WI38 (cell line): ENCODE results near the gene IFNLR1.

Source experiments
- H3K4me3 ChIP-seq: 2 replicates; pipeline ENCODE4 v1.5.1; 2011; ENCODE audit warnings: low read depth, mild to moderate bottlenecking, control low read depth, low read length
- TF ChIP-seq, protein P1 (sequence below): IDR thresholded peaks from 2 replicates; pipeline ENCODE4 v1.5.1; 2012; ENCODE audit warnings: low read depth, mild to moderate bottlenecking, control low read depth, low read length

Gene IFNLR1

DNA sequence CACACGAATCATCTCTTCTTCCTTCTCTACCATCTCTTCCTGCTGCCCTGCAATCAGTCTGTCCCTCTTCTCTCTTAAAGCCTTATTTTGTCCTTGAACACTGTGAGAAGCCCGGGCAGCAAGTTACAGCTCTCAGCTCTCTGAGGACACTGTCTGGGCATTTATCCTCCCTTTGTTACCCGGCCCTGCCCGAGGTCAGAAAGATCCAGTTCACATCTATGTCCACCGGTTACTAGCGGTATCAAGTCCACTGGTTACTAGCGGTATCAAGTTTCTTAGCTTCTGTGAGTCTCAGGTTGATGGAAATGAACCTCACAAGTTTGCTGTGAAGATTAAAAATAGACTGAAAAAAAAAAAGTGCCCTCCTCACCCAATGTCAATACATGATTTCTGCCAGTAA lies 18.8 kb downstream of the IFNLR1 start:
- no peak overlapping the region for H3K4me3 ChIP-seq
- TF ChIP-seq, protein P1, sequence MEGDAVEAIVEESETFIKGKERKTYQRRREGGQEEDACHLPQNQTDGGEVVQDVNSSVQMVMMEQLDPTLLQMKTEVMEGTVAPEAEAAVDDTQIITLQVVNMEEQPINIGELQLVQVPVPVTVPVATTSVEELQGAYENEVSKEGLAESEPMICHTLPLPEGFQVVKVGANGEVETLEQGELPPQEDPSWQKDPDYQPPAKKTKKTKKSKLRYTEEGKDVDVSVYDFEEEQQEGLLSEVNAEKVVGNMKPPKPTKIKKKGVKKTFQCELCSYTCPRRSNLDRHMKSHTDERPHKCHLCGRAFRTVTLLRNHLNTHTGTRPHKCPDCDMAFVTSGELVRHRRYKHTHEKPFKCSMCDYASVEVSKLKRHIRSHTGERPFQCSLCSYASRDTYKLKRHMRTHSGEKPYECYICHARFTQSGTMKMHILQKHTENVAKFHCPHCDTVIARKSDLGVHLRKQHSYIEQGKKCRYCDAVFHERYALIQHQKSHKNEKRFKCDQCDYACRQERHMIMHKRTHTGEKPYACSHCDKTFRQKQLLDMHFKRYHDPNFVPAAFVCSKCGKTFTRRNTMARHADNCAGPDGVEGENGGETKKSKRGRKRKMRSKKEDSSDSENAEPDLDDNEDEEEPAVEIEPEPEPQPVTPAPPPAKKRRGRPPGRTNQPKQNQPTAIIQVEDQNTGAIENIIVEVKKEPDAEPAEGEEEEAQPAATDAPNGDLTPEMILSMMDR, result no peak

- no peak overlapping the region for H3K4me3 ChIP-seq
- TF ChIP-seq, protein P1, result no peak
Measured at GRCh38 chr1:24167008-24167407, 20.1 kb downstream of the IFNLR1 start.

DNA sequence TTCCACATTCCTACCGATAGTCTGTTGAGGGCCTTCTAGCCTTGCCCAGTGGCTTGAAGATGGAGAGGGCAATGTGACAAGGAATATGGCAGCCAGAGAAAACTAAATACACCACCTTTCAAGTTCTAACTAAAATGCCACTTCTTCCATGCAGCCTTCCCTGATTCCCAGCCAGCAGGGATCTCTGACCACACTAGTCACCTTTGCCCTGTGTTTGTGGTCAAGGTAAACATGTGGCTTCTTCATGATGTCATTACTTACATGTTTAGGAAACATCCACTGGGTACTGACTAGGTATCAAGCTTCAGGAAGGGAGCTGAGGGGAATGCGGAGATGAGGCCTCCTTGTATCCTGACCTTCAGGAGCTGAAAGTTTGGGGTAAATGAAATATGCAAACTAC lies 21.6 kb downstream of the IFNLR1 start:
- TF ChIP-seq, protein P1, result no peak
- H3K4me3 ChIP-seq, result no peak overlapping the region

DNA sequence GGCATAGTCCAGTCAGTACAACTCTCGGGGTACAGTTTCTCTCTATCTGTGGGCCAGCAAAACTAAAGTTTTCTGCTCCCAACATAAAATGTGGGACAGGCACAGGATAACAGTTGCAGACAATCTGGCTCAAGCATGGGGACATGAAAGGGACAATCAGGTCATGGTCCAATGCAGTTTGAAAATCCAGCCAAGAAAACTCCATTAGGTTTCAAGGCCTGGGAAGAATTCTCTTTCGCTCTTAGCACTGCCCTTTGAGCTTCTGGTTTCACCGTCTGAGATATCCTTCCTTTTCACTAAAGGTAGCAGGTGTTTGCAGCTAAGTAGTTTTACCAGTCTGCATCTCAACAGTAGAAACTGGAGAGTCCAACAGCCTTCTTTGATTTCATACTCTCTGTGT lies 23.1 kb downstream of the IFNLR1 start:
- TF ChIP-seq, protein P1, result no peak
- no peak overlapping the region for H3K4me3 ChIP-seq

- no peak overlapping the region for H3K4me3 ChIP-seq
- TF ChIP-seq, protein P1, result no peak
Measured at GRCh38 chr1:24162201-24162600, 24.9 kb downstream of the IFNLR1 start.

- TF ChIP-seq, protein P1, result no peak
- no peak overlapping the region for H3K4me3 ChIP-seq
Measured at GRCh38 chr1:24161270-24161669, 25.8 kb downstream of the IFNLR1 start.

DNA sequence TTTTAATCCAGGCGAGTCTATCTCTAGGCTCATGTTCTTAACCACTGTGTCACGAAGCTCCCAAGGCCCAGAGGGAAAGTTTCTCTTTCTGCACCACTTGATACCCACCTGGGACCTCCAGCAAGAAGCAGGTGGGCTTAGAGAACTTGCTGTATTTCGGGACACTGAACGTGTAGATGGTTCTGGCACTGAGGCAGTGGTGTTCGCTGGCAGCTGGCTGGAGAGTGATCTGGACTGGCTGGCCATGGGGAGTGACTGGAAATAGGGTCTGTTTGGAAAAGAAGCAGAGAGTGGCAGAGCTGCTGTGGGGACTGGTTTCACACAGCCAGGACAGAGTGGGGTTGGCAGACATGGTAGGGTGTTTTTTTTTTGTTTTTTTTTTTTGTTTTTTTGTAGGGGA lies 27.7 kb downstream of the IFNLR1 start:
- H3K4me3 ChIP-seq, result no peak overlapping the region
- TF ChIP-seq, protein P1, result no peak
